Ishikawa (cell line): ENCODE results near the gene DYNLL1.
A peak's percentile ranks its signal among the peaks of the same experiment; 100 is the strongest.

ENCODE experiments used
- CEBPB ChIP-seq: IDR thresholded peaks from 2 replicates; pipeline ENCODE4 v1.6.1; 2012
- CREB1 ChIP-seq: IDR thresholded peaks from 2 replicates; pipeline ENCODE4 v1.6.1; 2012; ENCODE audit warnings: low read depth
- EGR1 ChIP-seq: IDR thresholded peaks from 2 replicates; pipeline ENCODE4 v1.6.1; 2012
- EP300 ChIP-seq: IDR thresholded peaks from 2 replicates; pipeline ENCODE4 v1.6.1; 2012; ENCODE audit warnings: borderline replicate concordance
- FOXM1 ChIP-seq: IDR thresholded peaks from 2 replicates; pipeline ENCODE4 v1.6.1; 2012; ENCODE audit warnings: low read depth, borderline replicate concordance
- NFIC ChIP-seq: IDR thresholded peaks from 2 replicates; pipeline ENCODE4 v1.6.1; 2012
- RAD21 ChIP-seq: IDR thresholded peaks from 2 replicates; pipeline ENCODE4 v1.6.1; 2012; ENCODE audit warnings: low read depth
- TAF1 ChIP-seq: IDR thresholded peaks from 2 replicates; pipeline ENCODE4 v1.6.1; 2012; ENCODE audit warnings: low read depth, mild to moderate bottlenecking
- TCF12 ChIP-seq: IDR thresholded peaks from 2 replicates; pipeline ENCODE4 v1.6.1; 2012; ENCODE audit warnings: low read depth
- TEAD4 ChIP-seq: IDR thresholded peaks from 2 replicates; pipeline ENCODE4 v1.6.1; 2012
- YY1 ChIP-seq: IDR thresholded peaks from 2 replicates; pipeline ENCODE4 v1.6.1; 2012; ENCODE audit warnings: low read depth
- ZBTB7A ChIP-seq: IDR thresholded peaks from 2 replicates; pipeline ENCODE4 v1.6.1; 2012; ENCODE audit warnings: low read depth
- TF ChIP-seq, protein P1 (sequence below): IDR thresholded peaks from 2 replicates; pipeline ENCODE4 v1.6.1; 2012
- TF ChIP-seq, protein P2 (sequence below): IDR thresholded peaks from 2 replicates; pipeline ENCODE4 v1.6.1; 2012
- TF ChIP-seq, protein P3 (sequence below): IDR thresholded peaks from 2 replicates; pipeline ENCODE4 v1.6.1; 2012; ENCODE audit warnings: low read depth, mild to moderate bottlenecking

The DYNLL1 gene

DNA sequence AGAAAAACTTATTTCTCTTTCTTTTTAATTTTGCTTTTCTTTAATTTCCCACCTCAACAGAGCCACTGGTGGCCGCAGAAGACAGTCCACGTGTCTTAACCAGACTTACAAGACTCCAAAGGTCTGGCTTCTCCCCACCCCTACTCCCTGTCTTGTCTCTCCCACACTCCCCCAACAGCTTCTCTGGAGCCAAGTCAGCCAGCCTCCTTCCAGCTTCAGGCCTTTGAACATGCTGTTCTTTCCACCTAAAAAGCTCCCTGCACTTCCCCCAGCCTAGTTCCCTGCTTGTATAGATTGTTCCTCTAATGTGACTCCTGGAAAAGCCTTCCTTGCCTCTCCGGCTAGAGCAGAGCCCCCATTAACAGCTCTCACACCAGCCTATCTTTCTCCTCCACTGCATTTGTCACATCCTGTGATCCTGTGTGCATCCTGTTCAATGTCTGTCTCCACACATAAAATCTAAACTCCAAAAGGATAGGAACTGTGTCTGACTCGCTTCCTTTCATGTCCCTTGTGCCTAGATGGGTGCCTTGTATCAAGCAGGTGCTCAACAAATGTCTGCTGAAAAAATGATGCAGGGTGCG lies 7.8 kb upstream of the DYNLL1 start:
- TF ChIP-seq TCF12, result no peak
- TF ChIP-seq, protein P1, sequence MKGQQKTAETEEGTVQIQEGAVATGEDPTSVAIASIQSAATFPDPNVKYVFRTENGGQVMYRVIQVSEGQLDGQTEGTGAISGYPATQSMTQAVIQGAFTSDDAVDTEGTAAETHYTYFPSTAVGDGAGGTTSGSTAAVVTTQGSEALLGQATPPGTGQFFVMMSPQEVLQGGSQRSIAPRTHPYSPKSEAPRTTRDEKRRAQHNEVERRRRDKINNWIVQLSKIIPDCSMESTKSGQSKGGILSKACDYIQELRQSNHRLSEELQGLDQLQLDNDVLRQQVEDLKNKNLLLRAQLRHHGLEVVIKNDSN, result no peak
- no peak for TF ChIP-seq ZBTB7A
- TF ChIP-seq, protein P2, sequence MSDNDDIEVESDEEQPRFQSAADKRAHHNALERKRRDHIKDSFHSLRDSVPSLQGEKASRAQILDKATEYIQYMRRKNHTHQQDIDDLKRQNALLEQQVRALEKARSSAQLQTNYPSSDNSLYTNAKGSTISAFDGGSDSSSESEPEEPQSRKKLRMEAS, result no peak

DNA sequence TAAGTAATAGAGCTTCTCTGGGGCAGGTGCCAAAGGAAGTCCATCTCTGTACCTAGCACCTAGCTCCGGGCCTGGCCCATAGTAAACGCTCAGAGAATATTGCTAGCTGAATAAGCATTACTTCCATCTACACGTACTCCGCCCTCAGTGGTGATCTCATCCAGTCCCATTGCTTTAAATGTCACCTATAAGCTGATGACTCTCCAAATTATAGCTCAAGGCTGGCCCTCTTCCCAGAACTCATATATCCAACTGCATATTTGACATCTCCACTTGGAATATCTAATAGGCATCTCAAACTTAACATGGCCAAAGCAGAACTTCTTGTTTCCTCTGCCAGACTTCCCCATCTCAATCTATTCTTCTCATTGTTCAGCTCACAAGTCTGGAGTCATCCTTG lies 6.9 kb upstream of the DYNLL1 start:
- TF ChIP-seq NFIC (0 out of 2 replicates have a peak, but pooled peaks have one; percentile 24), EP300 (no peak)

DNA sequence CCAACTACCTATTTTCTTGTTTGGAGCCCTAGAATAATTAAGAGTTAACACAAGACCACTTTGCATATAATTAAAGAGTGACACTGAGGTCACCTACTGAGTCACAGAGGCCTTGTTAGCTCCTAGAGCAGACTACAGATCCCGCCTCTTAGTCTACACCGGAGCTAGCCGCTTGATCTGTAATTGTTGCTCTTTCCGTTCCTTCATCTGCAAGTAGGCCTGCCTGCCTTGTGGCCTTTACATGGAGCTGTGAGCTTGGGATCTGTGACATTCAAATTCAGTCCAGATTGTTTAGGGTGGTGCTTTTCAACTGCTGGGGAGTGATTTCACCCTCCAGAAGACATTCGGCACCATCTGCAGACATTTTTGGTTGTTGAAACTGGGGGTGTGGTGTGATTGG lies 5.6 kb upstream of the DYNLL1 start:
- TF ChIP-seq, protein P3, sequence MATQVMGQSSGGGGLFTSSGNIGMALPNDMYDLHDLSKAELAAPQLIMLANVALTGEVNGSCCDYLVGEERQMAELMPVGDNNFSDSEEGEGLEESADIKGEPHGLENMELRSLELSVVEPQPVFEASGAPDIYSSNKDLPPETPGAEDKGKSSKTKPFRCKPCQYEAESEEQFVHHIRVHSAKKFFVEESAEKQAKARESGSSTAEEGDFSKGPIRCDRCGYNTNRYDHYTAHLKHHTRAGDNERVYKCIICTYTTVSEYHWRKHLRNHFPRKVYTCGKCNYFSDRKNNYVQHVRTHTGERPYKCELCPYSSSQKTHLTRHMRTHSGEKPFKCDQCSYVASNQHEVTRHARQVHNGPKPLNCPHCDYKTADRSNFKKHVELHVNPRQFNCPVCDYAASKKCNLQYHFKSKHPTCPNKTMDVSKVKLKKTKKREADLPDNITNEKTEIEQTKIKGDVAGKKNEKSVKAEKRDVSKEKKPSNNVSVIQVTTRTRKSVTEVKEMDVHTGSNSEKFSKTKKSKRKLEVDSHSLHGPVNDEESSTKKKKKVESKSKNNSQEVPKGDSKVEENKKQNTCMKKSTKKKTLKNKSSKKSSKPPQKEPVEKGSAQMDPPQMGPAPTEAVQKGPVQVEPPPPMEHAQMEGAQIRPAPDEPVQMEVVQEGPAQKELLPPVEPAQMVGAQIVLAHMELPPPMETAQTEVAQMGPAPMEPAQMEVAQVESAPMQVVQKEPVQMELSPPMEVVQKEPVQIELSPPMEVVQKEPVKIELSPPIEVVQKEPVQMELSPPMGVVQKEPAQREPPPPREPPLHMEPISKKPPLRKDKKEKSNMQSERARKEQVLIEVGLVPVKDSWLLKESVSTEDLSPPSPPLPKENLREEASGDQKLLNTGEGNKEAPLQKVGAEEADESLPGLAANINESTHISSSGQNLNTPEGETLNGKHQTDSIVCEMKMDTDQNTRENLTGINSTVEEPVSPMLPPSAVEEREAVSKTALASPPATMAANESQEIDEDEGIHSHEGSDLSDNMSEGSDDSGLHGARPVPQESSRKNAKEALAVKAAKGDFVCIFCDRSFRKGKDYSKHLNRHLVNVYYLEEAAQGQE, result no peak
- TF ChIP-seq FOXM1, result no peak
- TF ChIP-seq ZBTB7A, result no peak
- no peak for TF ChIP-seq EGR1
- TF ChIP-seq, protein P1, result no peak
- TF ChIP-seq EP300, result no peak
- TF ChIP-seq CREB1, result no peak

DNA sequence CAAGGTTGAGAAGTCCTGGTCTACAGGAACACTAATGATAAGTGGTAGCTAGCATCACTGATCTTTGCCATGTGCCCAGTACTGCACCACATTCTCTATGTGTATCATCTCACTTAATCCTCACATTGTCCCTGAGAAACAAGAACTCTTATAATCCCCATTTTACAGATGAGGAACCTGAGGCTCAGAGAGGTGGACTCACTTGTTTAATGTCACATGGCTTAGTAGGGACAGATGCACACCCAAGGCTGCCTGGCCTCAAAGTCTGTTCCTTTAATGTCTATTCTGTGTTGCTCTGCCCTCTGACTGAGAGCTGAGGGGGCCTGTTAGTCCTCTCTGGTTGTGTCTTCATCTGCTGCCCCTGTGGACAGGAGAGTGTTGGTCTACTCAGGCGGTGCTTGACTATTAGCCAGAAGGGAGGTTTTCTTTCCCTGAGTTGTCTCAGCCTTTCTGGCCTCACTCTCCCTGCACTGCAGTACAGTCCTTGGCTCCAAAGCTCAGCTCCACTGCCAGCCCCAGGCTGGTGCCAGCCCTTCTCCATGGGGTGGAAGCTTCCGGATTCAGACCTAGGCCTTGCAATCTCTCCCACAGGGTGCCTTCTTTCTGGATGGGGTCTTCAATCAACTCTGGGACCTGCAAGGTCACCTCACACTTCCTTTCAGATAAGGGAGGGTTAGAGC lies 4.9 kb upstream of the DYNLL1 start:
- TF ChIP-seq EP300, result no peak
- TF ChIP-seq RAD21, result no peak
- TF ChIP-seq TEAD4, result no peak
- TF ChIP-seq FOXM1, result no peak
- TF ChIP-seq, protein P1, result no peak
- no peak for TF ChIP-seq YY1
- TF ChIP-seq TCF12, result no peak
- TF ChIP-seq TAF1, result no peak
- TF ChIP-seq, protein P3, result no peak
- no peak for TF ChIP-seq CEBPB

DNA sequence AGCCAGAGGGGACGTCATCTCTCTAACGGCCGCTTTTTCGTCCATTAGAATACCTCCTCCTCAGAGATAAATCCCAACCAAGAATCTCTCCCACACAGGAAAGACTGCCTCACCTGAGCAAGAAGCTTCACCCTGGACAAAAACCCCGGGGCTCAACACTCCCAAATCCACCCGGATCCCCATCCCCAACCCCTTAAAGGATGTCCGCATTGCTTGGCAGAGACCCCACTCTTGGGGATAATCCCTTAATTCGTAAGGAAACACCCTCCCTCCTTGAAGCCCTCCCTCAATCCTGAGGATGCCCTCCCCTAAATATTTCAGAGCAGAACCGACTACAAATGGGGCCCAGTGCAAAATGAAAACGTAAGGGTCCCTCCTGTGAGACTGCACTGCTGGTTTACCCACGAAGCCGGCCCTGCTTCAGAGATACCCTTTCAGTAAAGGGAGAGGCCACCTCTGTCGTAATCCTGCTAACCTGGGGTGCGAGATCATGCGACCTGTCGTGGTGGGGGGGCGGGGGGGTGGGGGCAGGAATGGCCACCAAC lies 655 bp upstream of the DYNLL1 start:
- 0 out of 2 replicates have a peak, but pooled peaks have one; percentile 29 for TF ChIP-seq CEBPB
- no peak for TF ChIP-seq YY1

DNA sequence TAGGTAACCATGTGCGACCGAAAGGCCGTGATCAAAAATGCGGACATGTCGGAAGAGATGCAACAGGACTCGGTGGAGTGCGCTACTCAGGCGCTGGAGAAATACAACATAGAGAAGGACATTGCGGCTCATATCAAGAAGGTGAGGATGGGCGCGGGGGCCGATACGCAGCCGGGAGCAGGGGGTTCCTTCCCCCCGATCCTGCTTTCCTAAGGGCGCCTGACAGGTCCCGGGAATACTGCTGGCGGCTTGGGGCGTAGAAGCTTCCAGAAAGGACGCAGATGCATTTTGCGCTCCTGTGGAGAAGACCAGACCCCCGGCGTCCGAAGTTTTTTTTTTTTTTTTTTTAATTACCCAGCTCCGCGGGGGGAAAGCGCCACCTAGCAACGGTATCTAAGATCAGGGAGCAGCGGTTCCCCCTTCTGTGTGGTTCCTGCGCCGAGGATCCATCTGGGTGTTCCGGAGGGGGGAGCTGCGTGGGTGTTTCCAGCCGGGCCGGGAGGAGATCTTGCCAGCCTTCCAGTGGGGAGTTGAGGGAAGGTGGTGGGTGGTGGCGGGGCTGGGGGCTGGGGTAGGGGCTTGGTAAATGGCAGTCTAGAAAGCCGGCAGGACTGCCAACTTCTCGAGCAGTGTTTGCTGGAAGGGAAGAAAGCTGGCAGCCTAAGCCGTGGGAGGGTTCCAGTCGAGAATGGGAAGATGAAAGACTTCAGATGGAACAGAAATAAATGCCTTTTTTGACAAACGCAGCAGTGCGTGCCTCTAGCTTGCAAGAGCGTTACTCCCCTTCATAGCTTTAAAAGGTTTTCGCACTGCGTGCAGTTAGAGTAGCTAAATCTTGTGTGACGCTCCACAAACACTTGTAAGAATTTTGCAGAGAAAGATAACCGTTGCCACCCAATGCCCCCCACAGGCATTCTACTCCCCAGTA lies 764 bp downstream of the DYNLL1 start:
- TF ChIP-seq TAF1 (no peak), EGR1 (peak; percentile 80), ZBTB7A (peak; percentile 25)
